Measurements from ENCODE around the gene PSPH. TPM values are rescaled to one million over a fixed set of nuclear protein-coding genes. Genes with fewer than 3 reads are reported as not detected.
"Not testable (repeated sequence)": the region's sequence is repeated elsewhere in the genome, so short reads cannot be mapped to it uniquely, and the experiment has no call there.

Gene PSPH
- polyA plus RNA-seq, 4 donors, result 35.0 to 44.4 (median 37.1) TPM

- DNase-seq (ENCODE audit: low read depth in 4 of 4, low spot score in 3 of 4), result peak; percentile 76 to 89 (median 82)
These were observed 12.8 kb upstream of the PSPH start, which contains the start of gene SUMF2 for GRCh38 chr7:56063882-56064625. Gene SUMF2, plus strand, starts transcription at chr7:56064286. Its CDS starts 26 bp downstream, at chr7:56064312.

GRCh38 chr7:56063500-56063881, 12.2 kb upstream of the PSPH start:
- no peak for DNase-seq (ENCODE audit: low read depth in 4 of 4, low spot score in 3 of 4)

GRCh38 chr7:56062382-56062781, 11.1 kb upstream of the PSPH start:
- DNase-seq (ENCODE audit: low read depth in 4 of 4, low spot score in 3 of 4), result no peak

- no peak for DNase-seq (ENCODE audit: low read depth in 4 of 4, low spot score in 3 of 4)
These were observed 2.7 kb upstream of the PSPH start for GRCh38 chr7:56053993-56054392.

- no peak for DNase-seq (ENCODE audit: low read depth in 4 of 4, low spot score in 3 of 4)
These were observed 2.1 kb upstream of the PSPH start for GRCh38 chr7:56053379-56053778.

- no peak for DNase-seq (ENCODE audit: low read depth in 4 of 4, low spot score in 3 of 4)
These were observed 248 bp downstream of the PSPH start for GRCh38 chr7:56051053-56051338.

GRCh38 chr7:56048763-56049162, 2.5 kb downstream of the PSPH start:
- DNase-seq (ENCODE audit: low read depth in 4 of 4, low spot score in 3 of 4), result not testable (repeated sequence)

- DNase-seq (ENCODE audit: low read depth in 4 of 4, low spot score in 3 of 4), result no peak
These were observed 3.0 kb downstream of the PSPH start for GRCh38 chr7:56048245-56048644.

GRCh38 chr7:56047446-56048116, 3.7 kb downstream of the PSPH start:
- DNase-seq (ENCODE audit: low read depth in 4 of 4, low spot score in 3 of 4), result not testable (repeated sequence)

- DNase-seq (ENCODE audit: low read depth in 4 of 4, low spot score in 3 of 4), result peak in 1 of 4 donors; percentile 36
These were observed 4.4 kb downstream of the PSPH start for GRCh38 chr7:56046721-56047445.

GRCh38 chr7:56045758-56046157, 5.5 kb downstream of the PSPH start:
- not testable (repeated sequence) for DNase-seq (ENCODE audit: low read depth in 4 of 4, low spot score in 3 of 4)

- DNase-seq (ENCODE audit: low read depth in 4 of 4, low spot score in 3 of 4), result no peak
These were observed 10.5 kb downstream of the PSPH start for GRCh38 chr7:56040730-56041129.

GRCh38 chr7:56033671-56034432, 17.4 kb downstream of the PSPH start:
- peak in 1 of 4 donors; percentile 54 for DNase-seq (ENCODE audit: low read depth in 4 of 4, low spot score in 3 of 4)

GRCh38 chr7:56032578-56032977, 18.7 kb downstream of the PSPH start:
- not testable (repeated sequence) for DNase-seq (ENCODE audit: low read depth in 4 of 4, low spot score in 3 of 4)

- not testable (repeated sequence) for DNase-seq (ENCODE audit: low read depth in 4 of 4, low spot score in 3 of 4)
These were observed 19.7 kb downstream of the PSPH start for GRCh38 chr7:56031556-56031955.

GRCh38 chr7:56030340-56030739, 20.9 kb downstream of the PSPH start:
- DNase-seq (ENCODE audit: low read depth in 4 of 4, low spot score in 3 of 4), result no peak

GRCh38 chr7:56028942-56029630, 22.2 kb downstream of the PSPH start:
- DNase-seq (ENCODE audit: low read depth in 4 of 4, low spot score in 3 of 4), result no peak

GRCh38 chr7:56026538-56026937, 24.7 kb downstream of the PSPH start:
- no peak for DNase-seq (ENCODE audit: low read depth in 4 of 4, low spot score in 3 of 4)

GRCh38 chr7:56023500-56023899, 27.7 kb downstream of the PSPH start:
- no peak for DNase-seq (ENCODE audit: low read depth in 4 of 4, low spot score in 3 of 4)

- no peak for DNase-seq (ENCODE audit: low read depth in 4 of 4, low spot score in 3 of 4)
These were observed 31.7 kb downstream of the PSPH start for GRCh38 chr7:56019501-56019900.
